Activated naive CD8-positive, alpha-beta T cell treated with anti-CD3 and anti-CD28 coated beads, Interleukin-2, amount 10 ng/mL, durations not matched to agents 7 days and 5 days (primary cell): ENCODE results near the gene PGAM1. TPM values are rescaled to one million over a fixed set of nuclear protein-coding genes. Genes with fewer than 3 reads are reported as not detected.
"Not testable (repeated sequence)": the region's sequence is repeated elsewhere in the genome, so short reads cannot be mapped to it uniquely, and the experiment has no call there.

Experiments used
- ATAC-seq: fragments of 150-1000 bp; cut with Tn5 transposase; one replicate; pipeline ENCODE4 v1.10.0; 2021; ENCODE audit warnings: low read depth, moderate library complexity
- POLR2A ChIA-PET: fragments of 350-600 bp; sonication (Branson Sonifier 250); formaldehyde crosslinking; loops from one replicate; lab custom pipeline; 2021; ENCODE audit warnings: antibody characterized with exemption; lab: Charles Lee
- DNase-seq: peaks from one replicate; pipeline ENCODE4 v3.0.0; 2021
- H3K27ac Mint-ChIP-seq: one replicate; pipeline ENCODE4 v1.8.0; 2022; ENCODE audit warnings: mild to moderate bottlenecking, mixed read lengths
- H3K27me3 Mint-ChIP-seq: one replicate; pipeline ENCODE4 v1.8.0; 2022; ENCODE audit warnings: mild to moderate bottlenecking, moderate library complexity, mixed read lengths
- H3K36me3 Mint-ChIP-seq: one replicate; pipeline ENCODE4 v1.8.0; 2021; ENCODE audit warnings: mild to moderate bottlenecking, mixed read lengths
- H3K4me1 Mint-ChIP-seq: one replicate; pipeline ENCODE4 v1.8.0; 2021; ENCODE audit warnings: mixed read lengths
- H3K4me3 Mint-ChIP-seq: one replicate; pipeline ENCODE4 v1.8.0; 2022; ENCODE audit warnings: mild to moderate bottlenecking, moderate library complexity, mixed read lengths
- H3K9me3 Mint-ChIP-seq: one replicate; pipeline ENCODE4 v1.8.0; 2021; ENCODE audit warnings: mixed read lengths
- total RNA-seq, 2 experiments: library from RNA; stranded (reverse); gene quantifications; one replicate each; pipeline ENCODE4 v1.2.3, GENCODE V29; 2021

PGAM1 gene
- total RNA-seq, 2 experiments from 2014 or later, result 288 to 298 TPM

GRCh38 chr10:97399843-97400545 lies 26.0 kb upstream of the PGAM1 start:
- POLR2A ChIA-PET, result interaction anchor here (0.7 to 1.7 kb wide), 3 partner anchors 10 to 142 kb away, joined by 3 to 6 read pairs (median 3); no protein-coding TSS in a partner anchor
- Mint-ChIP-seq H3K36me3 (peaks cover 2% of the 10 kb centered on the region), H3K4me1 (peaks cover 5% of the 10 kb centered on the region), H3K4me3 (peak overlapping the region; percentile 90), H3K27me3 (no peaks in the 10 kb centered on the region), H3K9me3 (no peaks in the 10 kb centered on the region), H3K27ac (peak overlapping the region; percentile 85)
- ATAC-seq (no peak), DNase-seq (no peak)

- Mint-ChIP-seq H3K27me3 (no peaks in the 10 kb centered on the region), H3K4me3 (peak within 1 kb of the TSS; percentile 90), H3K4me1 (peaks cover 5% of the 10 kb centered on the region), H3K9me3 (no peaks in the 10 kb centered on the region), H3K27ac (peak within 1 kb of the TSS; percentile 85), H3K36me3 (peaks cover 2% of the 10 kb centered on the region)
- DNase-seq, result peak; percentile 74
- POLR2A ChIA-PET, result interaction anchor here (0.5 to 2.1 kb wide), 14 partner anchors 9 to 734 kb away, joined by 3 to 25 read pairs (median 4); partner anchors contain the start of genes FRAT1, FRAT2, PI4K2A and R3HCC1L
- peak; percentile 92 for ATAC-seq
Measured at GRCh38 chr10:97400665-97401454, 25.1 kb upstream of the PGAM1 start, which contains the start of gene RRP12. TSS of gene RRP12 (minus strand) at chr10:97401340. CDS start at chr10:97401231, 109 bp downstream.

- Mint-ChIP-seq H3K4me1 (peaks cover 5% of the 10 kb centered on the region), H3K4me3 (peak overlapping the region; percentile 90), H3K27me3 (no peaks in the 10 kb centered on the region), H3K27ac (peak overlapping the region; percentile 85), H3K36me3 (no peaks in the 10 kb centered on the region), H3K9me3 (no peaks in the 10 kb centered on the region)
- ATAC-seq (no peak), DNase-seq (no peak)
- POLR2A ChIA-PET, result interaction anchor here (0.5 to 2.1 kb wide), 14 partner anchors 8 to 733 kb away, joined by 3 to 25 read pairs (median 6); partner anchors contain the start of genes FRAT1, FRAT2, PI4K2A and R3HCC1L
Measured at GRCh38 chr10:97401455-97401919, 24.5 kb upstream of the PGAM1 start.

GRCh38 chr10:97404044-97404443 lies 21.9 kb upstream of the PGAM1 start:
- Mint-ChIP-seq H3K4me1 (peaks cover 13% of the 10 kb centered on the region), H3K27ac (no peak overlapping the region), H3K9me3 (no peaks in the 10 kb centered on the region), H3K27me3 (no peaks in the 10 kb centered on the region), H3K4me3 (no peak overlapping the region), H3K36me3 (no peaks in the 10 kb centered on the region)
- ATAC-seq (no peak), DNase-seq (no peak)
- POLR2A ChIA-PET, result interaction anchor here (1.4 kb wide), 1 partner anchor 10 kb away, joined by 4 read pairs; no protein-coding TSS in a partner anchor

GRCh38 chr10:97406064-97406463 lies 19.9 kb upstream of the PGAM1 start:
- POLR2A ChIA-PET, result no interaction called here
- DNase-seq (no peak), ATAC-seq (no peak)
- no peak overlapping the region for H3K27ac Mint-ChIP-seq
- no peak overlapping the region for H3K4me3 Mint-ChIP-seq
- H3K9me3 Mint-ChIP-seq, result no peaks in the 10 kb centered on the region
- no peaks in the 10 kb centered on the region for H3K27me3 Mint-ChIP-seq
- peaks cover 16% of the 10 kb centered on the region for H3K4me1 Mint-ChIP-seq
- no peaks in the 10 kb centered on the region for H3K36me3 Mint-ChIP-seq

GRCh38 chr10:97406483-97406882 lies 19.5 kb upstream of the PGAM1 start:
- DNase-seq, H3K27ac Mint-ChIP-seq, ATAC-seq, POLR2A ChIA-PET, H3K9me3 Mint-ChIP-seq, H3K36me3 Mint-ChIP-seq, H3K4me3 Mint-ChIP-seq, H3K27me3 Mint-ChIP-seq: not testable (repeated sequence)
- peaks cover 13% of the 10 kb centered on the region for H3K4me1 Mint-ChIP-seq

- Mint-ChIP-seq H3K9me3 (no peaks in the 10 kb centered on the region), H3K27ac (peak overlapping the region; percentile 75), H3K4me1 (peaks cover 12% of the 10 kb centered on the region), H3K27me3 (no peaks in the 10 kb centered on the region), H3K36me3 (no peaks in the 10 kb centered on the region), H3K4me3 (peak overlapping the region; percentile 63)
- DNase-seq, result peak; percentile 72
- ATAC-seq, result peak; percentile 98
- POLR2A ChIA-PET, result interaction anchor here (1.2 to 1.3 kb wide), 2 partner anchors 16 to 20 kb away, joined by 3 read pairs; no protein-coding TSS in a partner anchor
Measured at GRCh38 chr10:97407211-97407951, 18.6 kb upstream of the PGAM1 start.

- no peak for ATAC-seq
- Mint-ChIP-seq H3K27me3 (no peaks in the 10 kb centered on the region), H3K4me1 (peaks cover 14% of the 10 kb centered on the region), H3K9me3 (no peaks in the 10 kb centered on the region), H3K4me3 (no peak overlapping the region), H3K36me3 (no peaks in the 10 kb centered on the region), H3K27ac (peak overlapping the region; percentile 75)
- POLR2A ChIA-PET, result interaction anchor here (1.2 to 1.3 kb wide), 2 partner anchors 16 to 20 kb away, joined by 3 read pairs; no protein-coding TSS in a partner anchor
- no peak for DNase-seq
Measured at GRCh38 chr10:97407952-97408248, 18.1 kb upstream of the PGAM1 start.

GRCh38 chr10:97408496-97408992 lies 17.4 kb upstream of the PGAM1 start:
- no peak for DNase-seq
- no peaks in the 10 kb centered on the region for H3K27me3 Mint-ChIP-seq
- no peaks in the 10 kb centered on the region for H3K36me3 Mint-ChIP-seq
- H3K9me3 Mint-ChIP-seq, result no peaks in the 10 kb centered on the region
- peaks cover 18% of the 10 kb centered on the region for H3K4me1 Mint-ChIP-seq
- no peak for ATAC-seq
- no peak overlapping the region for H3K4me3 Mint-ChIP-seq
- H3K27ac Mint-ChIP-seq, result no peak overlapping the region
- POLR2A ChIA-PET, result interaction anchor here (1.1 to 1.3 kb wide), 3 partner anchors 10 to 19 kb away, joined by 3 to 4 read pairs (median 3); no protein-coding TSS in a partner anchor

GRCh38 chr10:97411406-97411805 lies 14.6 kb upstream of the PGAM1 start:
- H3K27ac Mint-ChIP-seq, result no peak overlapping the region
- peaks cover 40% of the 10 kb centered on the region for H3K4me1 Mint-ChIP-seq
- no peak for DNase-seq
- H3K36me3 Mint-ChIP-seq, result no peaks in the 10 kb centered on the region
- H3K27me3 Mint-ChIP-seq, result no peaks in the 10 kb centered on the region
- H3K4me3 Mint-ChIP-seq, result no peak overlapping the region
- no peak for ATAC-seq
- POLR2A ChIA-PET, result interaction anchor here (1.0 to 1.3 kb wide), 2 partner anchors 10 to 16 kb away, joined by 4 to 5 read pairs; partner anchors contain the start of gene RRP12
- no peaks in the 10 kb centered on the region for H3K9me3 Mint-ChIP-seq

GRCh38 chr10:97412891-97413304 lies 13.1 kb upstream of the PGAM1 start:
- POLR2A ChIA-PET, result interaction anchor here (1.0 to 3.0 kb wide), 3 partner anchors 11 to 55 kb away, joined by 3 to 26 read pairs (median 4); partner anchors contain the start of gene PGAM1
- ATAC-seq (no peak), DNase-seq (no peak)
- Mint-ChIP-seq H3K36me3 (no peaks in the 10 kb centered on the region), H3K27ac (peak overlapping the region; percentile 74), H3K4me3 (peak overlapping the region; percentile 51), H3K9me3 (no peaks in the 10 kb centered on the region), H3K4me1 (peaks cover 43% of the 10 kb centered on the region), H3K27me3 (no peaks in the 10 kb centered on the region)

GRCh38 chr10:97416565-97416964 lies 9.4 kb upstream of the PGAM1 start:
- no peaks in the 10 kb centered on the region for H3K27me3 Mint-ChIP-seq

More at GRCh38 chr10:97416565-97416964, 9.4 kb upstream of the PGAM1 start:
- Mint-ChIP-seq H3K9me3 (no peaks in the 10 kb centered on the region), H3K4me1 (peaks cover 53% of the 10 kb centered on the region), H3K27ac (peak overlapping the region; percentile 90), H3K36me3 (no peaks in the 10 kb centered on the region), H3K4me3 (peak overlapping the region; percentile 68)
- no peak for ATAC-seq
- POLR2A ChIA-PET, result interaction anchor here (1.0 kb wide), 1 partner anchor 11 kb away, joined by 6 read pairs; no protein-coding TSS in a partner anchor
- no peak for DNase-seq
